GM18511 (cell line): ENCODE results near the gene FLOT2.
A peak's percentile ranks its signal among the peaks of the same experiment; 100 is the strongest.
"Not testable (repeated sequence)": the region's sequence is repeated elsewhere in the genome, so short reads cannot be mapped to it uniquely, and the experiment has no call there.

Experiments used
- ATAC-seq: cut with Tn5 transposase; IDR thresholded peaks from one replicate; pipeline ENCODE4 v1.9.1; 2021; ENCODE audit warnings: mild to moderate bottlenecking, moderate library complexity; ENCODE audit not compliant: unreplicated experiment

The FLOT2 gene

GRCh38 chr17:28896884-28897768 lies at the start of gene FLOT2:
Gene FLOT2, minus strand, starts transcription at chr17:28897733. Its CDS starts 159 bp downstream, at chr17:28897574.
- ATAC-seq, result peak; percentile 35

- ATAC-seq, result no peak
Measured at GRCh38 chr17:28946239-28946638, 48.7 kb upstream of the FLOT2 start.

GRCh38 chr17:28944862-28945741 lies 47.6 kb upstream of the FLOT2 start:
- no peak for ATAC-seq

- ATAC-seq, result no peak
Measured at GRCh38 chr17:28944343-28944742, 46.8 kb upstream of the FLOT2 start.

GRCh38 chr17:28942925-28943324 lies 45.4 kb upstream of the FLOT2 start:
- ATAC-seq, result no peak

GRCh38 chr17:28941251-28941650 lies 43.7 kb upstream of the FLOT2 start:
- ATAC-seq, result no peak

GRCh38 chr17:28940675-28941074 lies 43.1 kb upstream of the FLOT2 start:
- ATAC-seq, result no peak

GRCh38 chr17:28940142-28940541 lies 42.6 kb upstream of the FLOT2 start:
- ATAC-seq, result no peak

GRCh38 chr17:28938552-28938951 lies 41.0 kb upstream of the FLOT2 start:
- no peak for ATAC-seq

GRCh38 chr17:28937044-28937729 lies 39.7 kb upstream of the FLOT2 start:
- ATAC-seq, result no peak

- no peak for ATAC-seq
Measured at GRCh38 chr17:28935744-28936460, 38.4 kb upstream of the FLOT2 start.

- not testable (repeated sequence) for ATAC-seq
Measured at GRCh38 chr17:28934508-28934907, 37.0 kb upstream of the FLOT2 start.

GRCh38 chr17:28929787-28930186 lies 32.3 kb upstream of the FLOT2 start:
- no peak for ATAC-seq

- ATAC-seq, result no peak
Measured at GRCh38 chr17:28928061-28928460, 30.5 kb upstream of the FLOT2 start.

GRCh38 chr17:28926786-28927185 lies 29.3 kb upstream of the FLOT2 start:
- no peak for ATAC-seq

- no peak for ATAC-seq
Measured at GRCh38 chr17:28926366-28926765, 28.8 kb upstream of the FLOT2 start.

- ATAC-seq, result no peak
Measured at GRCh38 chr17:28925912-28926365, 28.4 kb upstream of the FLOT2 start.

GRCh38 chr17:28920201-28920600 lies 22.7 kb upstream of the FLOT2 start:
- ATAC-seq, result no peak

- no peak for ATAC-seq
Measured at GRCh38 chr17:28918295-28918694, 20.8 kb upstream of the FLOT2 start.

- ATAC-seq, result no peak
Measured at GRCh38 chr17:28917465-28917864, 19.9 kb upstream of the FLOT2 start.
